HG02970 (cell line): ENCODE measurements around the gene OSM.

Experiments
- ATAC-seq: cut with Tn5 transposase; IDR thresholded peaks from one replicate; pipeline ENCODE4 v1.9.1; 2021; ENCODE audit warnings: mild to moderate bottlenecking, moderate library complexity, moderate number of reproducible peaks; ENCODE audit not compliant: unreplicated experiment, low FRiP score

OSM gene

GRCh38 chr22:30286331-30286730, 19.7 kb upstream of the OSM start:
- no peak for ATAC-seq

GRCh38 chr22:30285846-30286200, 19.2 kb upstream of the OSM start:
- ATAC-seq = no peak

- ATAC-seq = no peak
These were observed 18.7 kb upstream of the OSM start for GRCh38 chr22:30285176-30285845.

- no peak for ATAC-seq
These were observed 18.0 kb upstream of the OSM start for GRCh38 chr22:30284666-30285065.

GRCh38 chr22:30284172-30284571, 17.5 kb upstream of the OSM start:
- ATAC-seq = no peak

- ATAC-seq = no peak
These were observed 16.7 kb upstream of the OSM start for GRCh38 chr22:30283342-30283741.

GRCh38 chr22:30282616-30283046, 16.0 kb upstream of the OSM start:
- no peak for ATAC-seq

- ATAC-seq = no peak
These were observed 13.9 kb upstream of the OSM start for GRCh38 chr22:30280505-30280904.

- ATAC-seq = no peak
These were observed 13.3 kb upstream of the OSM start for GRCh38 chr22:30279932-30280331.

- ATAC-seq = no peak
These were observed 12.6 kb upstream of the OSM start for GRCh38 chr22:30279046-30279788.

- no peak for ATAC-seq
These were observed 11.1 kb upstream of the OSM start for GRCh38 chr22:30277547-30278344.

GRCh38 chr22:30276039-30276438, 9.4 kb upstream of the OSM start:
- ATAC-seq = no peak

- ATAC-seq = no peak
These were observed 9.0 kb upstream of the OSM start for GRCh38 chr22:30275625-30276024.

GRCh38 chr22:30274437-30274812, 7.8 kb upstream of the OSM start:
- no peak for ATAC-seq

GRCh38 chr22:30273711-30274436, 7.2 kb upstream of the OSM start:
- no peak for ATAC-seq

- ATAC-seq = no peak
These were observed 6.3 kb upstream of the OSM start for GRCh38 chr22:30272781-30273601.

GRCh38 chr22:30270832-30271231, 4.2 kb upstream of the OSM start:
- ATAC-seq = no peak

GRCh38 chr22:30268331-30268730, 1.7 kb upstream of the OSM start:
- no peak for ATAC-seq

GRCh38 chr22:30267382-30268302, 991 bp upstream of the OSM start:
- ATAC-seq = no peak
